Psoas muscle (tissue), 8 donors: ENCODE results near the gene CD19. TPM values are rescaled to one million over a fixed set of nuclear protein-coding genes. Genes with fewer than 3 reads are reported as not detected.

ENCODE experiments used
- ATAC-seq, 4 donors: fragments of 200-7000 bp; cut with Tn5 transposase; one replicate each; pipeline ENCODE4 v1.9.1; 2020; ENCODE audit warnings: moderate library complexity in 3 of 4, mild to moderate bottlenecking in 2 of 4
- DNase-seq, 2 donors: peaks; one replicate each; pipeline ENCODE4 v3.0.0-alpha.2; 2020
- H3K27ac ChIP-seq: fragments of 200-600 bp; one replicate; pipeline ENCODE4 v1.8.0; 2022
- H3K27me3 ChIP-seq, 3 donors: fragments of 200-600 bp in 1 of 3; one replicate each; pipeline versions ENCODE4 v1.6.1 to v1.8.0; 2013 to 2022; ENCODE audit warnings: low read length in 2 of 3, mild to moderate bottlenecking in 2 of 3, moderate library complexity in 1 of 3; ENCODE audit not compliant: insufficient read depth in 3 of 3
- H3K36me3 ChIP-seq, 2 donors: fragments of 200-600 bp in 1 of 2; one replicate each; pipeline versions ENCODE4 v1.6.1 to v1.8.0; 2013 to 2022; ENCODE audit warnings: low read depth in 1 of 2, mild to moderate bottlenecking in 1 of 2, moderate library complexity in 1 of 2; ENCODE audit not compliant: insufficient read depth in 1 of 2
- H3K4me1 ChIP-seq: fragments of 200-600 bp; one replicate; pipeline ENCODE4 v1.8.0; 2022
- H3K4me3 ChIP-seq: fragments of 200-600 bp; one replicate; pipeline ENCODE4 v1.8.0; 2022; ENCODE audit warnings: mild to moderate bottlenecking
- H3K9me3 ChIP-seq: fragments of 200-600 bp; one replicate; pipeline ENCODE4 v1.8.0; 2022
- WGBS, 3 donors: extraction: QIAGEN DNeasy Blood & Tissue Kit; methylation state at CpG; one replicate each; pipeline versions ENCODE4 v1.1.6 to v1.1.7; 2013; 5-methylcytosine and 5-hydroxymethylcytosine counted together
- intact Hi-C, 2 donors: fragments of 100-400 bp; cut with DNase I; formaldehyde crosslinking; loops; one replicate each; pipeline versions ENCODE4 v1.11.0 to v1.14.2; 2022
- polyA plus RNA-seq, 3 donors: library from polyadenylated mRNA; stranded (reverse); fragments of 200-250 nt; gene quantifications; one replicate each; pipeline ENCODE4 v1.2.3, GENCODE V29; 2013
- total RNA-seq, 4 donors: library from RNA; stranded (reverse); fragmentation: NEBNext Ultra II Directional in 2 of 4; extraction: Animal tissue kit (Norgen Biotek cat#: 25700) in 2 of 4; gene quantifications; one replicate each; pipeline versions ENCODE4 v1.2.1 to v1.2.4, GENCODE V29; 2021 to 2023
- TF ChIP-seq, protein P1 (sequence below): fragments of 200-600 bp; IDR thresholded peaks from one replicate; pipeline ENCODE4 v1.8.0; 2022; ENCODE audit warnings: antibody characterized with exemption
- donor health status: healthy with polysubstance abuse.
- donor health status: DM: no; HTN: no; CAD: no; lungs with moderate emphysema.
- donor health status: Bipolar disorder and iron deficiency.
- donor health status: healthy.
- donor health status: DM: yes; HTN: yes; CAD: no.
- donor health status: DM: no; HTN: no; CAD: no.
- donor health status: DM: no; HTN: no; CAD: no.
- donor health status: DM: yes; HTN: yes; CAD: no.

The CD19 gene
- total and polyA plus RNA-seq, 7 donors: 0.10 to 0.32 (median 0.15) TPM; not detected in 3

DNA sequence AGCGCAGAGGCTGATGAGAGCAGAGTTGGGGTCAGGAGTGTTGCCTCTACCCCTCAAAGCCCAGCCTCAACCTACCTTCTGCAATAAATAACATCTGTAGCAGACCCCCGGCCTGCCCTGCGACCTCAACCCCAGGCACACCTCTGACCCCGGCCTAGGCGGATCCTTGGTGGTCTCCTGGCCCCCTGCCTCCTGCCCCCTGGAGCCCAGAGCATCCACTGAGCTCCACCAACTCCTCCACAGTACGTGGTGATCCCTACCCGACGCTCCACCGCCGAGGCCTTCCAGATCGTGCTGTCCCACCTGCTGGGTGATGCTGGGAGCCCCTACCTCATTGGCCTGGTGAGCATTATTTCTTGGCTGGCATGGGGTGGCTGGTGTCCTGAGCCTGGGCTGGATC is 51.2 kb downstream of the CD19 start:
- no peak for ATAC-seq
- no peak for DNase-seq
- H3K27me3 ChIP-seq: no peaks in the 10 kb centered on the region
- TF ChIP-seq, protein P1, sequence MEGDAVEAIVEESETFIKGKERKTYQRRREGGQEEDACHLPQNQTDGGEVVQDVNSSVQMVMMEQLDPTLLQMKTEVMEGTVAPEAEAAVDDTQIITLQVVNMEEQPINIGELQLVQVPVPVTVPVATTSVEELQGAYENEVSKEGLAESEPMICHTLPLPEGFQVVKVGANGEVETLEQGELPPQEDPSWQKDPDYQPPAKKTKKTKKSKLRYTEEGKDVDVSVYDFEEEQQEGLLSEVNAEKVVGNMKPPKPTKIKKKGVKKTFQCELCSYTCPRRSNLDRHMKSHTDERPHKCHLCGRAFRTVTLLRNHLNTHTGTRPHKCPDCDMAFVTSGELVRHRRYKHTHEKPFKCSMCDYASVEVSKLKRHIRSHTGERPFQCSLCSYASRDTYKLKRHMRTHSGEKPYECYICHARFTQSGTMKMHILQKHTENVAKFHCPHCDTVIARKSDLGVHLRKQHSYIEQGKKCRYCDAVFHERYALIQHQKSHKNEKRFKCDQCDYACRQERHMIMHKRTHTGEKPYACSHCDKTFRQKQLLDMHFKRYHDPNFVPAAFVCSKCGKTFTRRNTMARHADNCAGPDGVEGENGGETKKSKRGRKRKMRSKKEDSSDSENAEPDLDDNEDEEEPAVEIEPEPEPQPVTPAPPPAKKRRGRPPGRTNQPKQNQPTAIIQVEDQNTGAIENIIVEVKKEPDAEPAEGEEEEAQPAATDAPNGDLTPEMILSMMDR: no peak
- H3K4me1 ChIP-seq: no peaks in the 10 kb centered on the region
- peaks cover 7% of the 10 kb centered on the region for H3K9me3 ChIP-seq
- no peak overlapping the region for H3K27ac ChIP-seq
- WGBS, 3 donors: 85 to 93% (median 87%) methylated on average over 11 of the region's 11 CpGs
- intact Hi-C loops: no loop called here
- H3K4me3 ChIP-seq: no peak overlapping the region
- H3K36me3 ChIP-seq: peaks cover 4 to 94% of the 10 kb centered on the region in 2 donors

DNA sequence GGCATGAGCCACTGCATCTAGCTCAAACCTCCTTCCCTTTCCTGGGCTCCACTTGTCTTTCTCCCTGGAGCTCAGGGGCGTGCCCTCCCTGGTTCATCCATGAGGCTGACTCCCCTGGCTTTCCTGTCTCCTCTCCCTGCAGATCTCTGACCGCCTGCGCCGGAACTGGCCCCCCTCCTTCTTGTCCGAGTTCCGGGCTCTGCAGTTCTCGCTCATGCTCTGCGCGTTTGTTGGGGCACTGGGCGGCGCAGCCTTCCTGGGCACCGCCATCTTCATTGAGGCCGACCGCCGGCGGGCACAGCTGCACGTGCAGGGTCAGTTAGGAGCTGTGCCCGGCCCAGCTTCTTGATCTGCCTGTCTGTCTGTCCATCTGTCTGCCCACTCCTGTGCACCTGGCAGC is 51.9 kb downstream of the CD19 start:
- DNase-seq (peak in 1 of 2 donors; percentile 57), ATAC-seq (no peak)
- no peak overlapping the region for H3K4me3 ChIP-seq
- WGBS, 3 donors: 86 to 91% (median 90%) methylated on average over 18 of the region's 18 CpGs
- TF ChIP-seq, protein P1: no peak
- intact Hi-C loops: no loop called here
- no peaks in the 10 kb centered on the region for H3K27me3 ChIP-seq
- no peaks in the 10 kb centered on the region for H3K4me1 ChIP-seq
- peaks cover 4 to 90% of the 10 kb centered on the region in 2 donors for H3K36me3 ChIP-seq
- peaks cover 7% of the 10 kb centered on the region for H3K9me3 ChIP-seq
- no peak overlapping the region for H3K27ac ChIP-seq

DNA sequence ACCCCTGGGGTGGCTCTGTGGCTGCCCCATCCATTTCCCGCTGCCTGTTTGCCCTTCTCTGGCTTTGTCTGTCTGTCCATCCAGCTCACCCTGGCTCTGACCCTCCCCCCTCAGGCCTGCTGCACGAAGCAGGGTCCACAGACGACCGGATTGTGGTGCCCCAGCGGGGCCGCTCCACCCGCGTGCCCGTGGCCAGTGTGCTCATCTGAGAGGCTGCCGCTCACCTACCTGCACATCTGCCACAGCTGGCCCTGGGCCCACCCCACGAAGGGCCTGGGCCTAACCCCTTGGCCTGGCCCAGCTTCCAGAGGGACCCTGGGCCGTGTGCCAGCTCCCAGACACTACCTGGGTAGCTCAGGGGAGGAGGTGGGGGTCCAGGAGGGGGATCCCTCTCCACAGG is 52.3 kb downstream of the CD19 start:
- TF ChIP-seq, protein P1: no peak

DNA sequence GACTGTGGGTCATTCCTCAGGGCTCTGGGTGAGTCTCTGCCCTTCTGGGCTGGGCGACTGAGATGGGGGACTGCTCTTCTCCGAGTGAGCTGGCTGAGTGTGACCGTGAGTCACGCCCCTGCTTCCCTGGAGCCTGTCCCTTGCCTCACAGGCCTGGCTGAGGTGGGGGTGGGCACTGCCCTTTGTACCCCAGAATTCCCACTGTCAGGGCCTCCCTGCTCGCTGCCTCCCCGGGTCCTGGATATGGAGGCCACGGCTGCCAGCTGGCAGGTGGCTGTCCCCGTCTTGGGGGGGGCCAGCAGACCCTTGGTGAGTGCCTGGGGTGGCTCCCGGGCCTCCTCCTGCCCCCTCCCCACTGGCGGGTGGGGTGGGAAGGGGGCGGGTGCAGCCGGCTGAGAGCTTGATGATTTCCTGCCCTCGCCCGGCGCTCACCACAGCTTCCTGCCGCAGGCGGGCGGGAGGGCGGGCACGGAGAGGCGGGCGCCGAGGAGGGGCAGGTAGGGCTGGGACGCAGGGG is 52.9 kb downstream of the CD19 start, which contains the start of gene LAT:
Gene LAT, plus strand, starts transcription at position 434 of the 517 bp plus-strand sequence. CDS start 366 bp downstream, outside the sequence.
- Histone ChIP-seq H3K9me3 (peaks cover 7% of the 10 kb centered on the region), H3K36me3 (peaks cover 0 to 83% of the 10 kb centered on the region in 2 donors), H3K4me3 (no peak within 1 kb of the TSS), H3K27ac (no peak within 1 kb of the TSS), H3K27me3 (no peaks in the 10 kb centered on the region), H3K4me1 (no peaks in the 10 kb centered on the region)
- 74 to 81% (median 75%) methylated on average over 18 to 24 of the region's 24 CpGs for WGBS, 3 donors
- ATAC-seq: peak in 2 of 4 donors; percentile 7 to 24
- TF ChIP-seq, protein P1: no peak
- peak; percentile 22 to 62 for DNase-seq
- intact Hi-C loops: no loop called here

More for the DNA sequence above, 52.3 kb downstream of the CD19 start:
- no peaks in the 10 kb centered on the region for H3K27me3 ChIP-seq
- H3K4me3 ChIP-seq: no peak overlapping the region
- peaks cover 7% of the 10 kb centered on the region for H3K9me3 ChIP-seq
- ATAC-seq: no peak
- peak in 1 of 2 donors; percentile 57 for DNase-seq
- H3K4me1 ChIP-seq: no peaks in the 10 kb centered on the region
- intact Hi-C loops: no loop called here
- H3K36me3 ChIP-seq: peaks cover 4 to 85% of the 10 kb centered on the region in 2 donors
- no peak overlapping the region for H3K27ac ChIP-seq
- WGBS, 3 donors: 79% methylated on average over 12 of the region's 12 CpGs
